ENCODE measurements around the gene RAVER1. TPM values are rescaled to one million over a fixed set of nuclear protein-coding genes. Genes with fewer than 3 reads are reported as not detected.
A peak's percentile ranks its signal among the peaks of the same experiment; 100 is the strongest.

RAVER1 gene
- total RNA-seq, 1 experiment from 2014 or later = 36.1 TPM

GRCh38 chr19:10363789-10364281 lies 30.5 kb upstream of the RAVER1 start:
- H3K9me3 Mint-ChIP-seq (ENCODE audit: unreplicated experiment) = no peaks in the 10 kb centered on the region
- intact Hi-C loops (cut with micrococcal nuclease) = no loop called here
- no peak overlapping the region for H3K4me3 Mint-ChIP-seq (ENCODE audit: unreplicated experiment)
- H3K4me1 Mint-ChIP-seq (ENCODE audit: insufficient read depth, unreplicated experiment) = no peaks in the 10 kb centered on the region
- BruUV-seq (replicated peaks) = no TSS peak
- peaks cover 67% of the 10 kb centered on the region for H3K36me3 Mint-ChIP-seq (ENCODE audit: insufficient read depth, unreplicated experiment)
- POLR2A ChIA-PET = no interaction called here
- peak; percentile 62 for DNase-seq (ENCODE audit: unreplicated experiment)
- H3K27ac Mint-ChIP-seq (ENCODE audit: low read depth, unreplicated experiment) = no peak overlapping the region
- no peak for TF ChIP-seq CTCF (IDR thresholded peaks at IDR 0.05; ENCODE audit: unreplicated experiment)
- CTCF ChIA-PET = no interaction called here
- H3K27me3 Mint-ChIP-seq (ENCODE audit: insufficient read depth, unreplicated experiment) = no peaks in the 10 kb centered on the region

- Mint-ChIP-seq H3K4me3 (ENCODE audit: unreplicated experiment) (no peak overlapping the region), H3K4me1 (ENCODE audit: insufficient read depth, unreplicated experiment) (no peaks in the 10 kb centered on the region), H3K27ac (ENCODE audit: low read depth, unreplicated experiment) (no peak overlapping the region), H3K27me3 (ENCODE audit: insufficient read depth, unreplicated experiment) (no peaks in the 10 kb centered on the region), H3K36me3 (ENCODE audit: insufficient read depth, unreplicated experiment) (peaks cover 64% of the 10 kb centered on the region), H3K9me3 (ENCODE audit: unreplicated experiment) (no peaks in the 10 kb centered on the region)
- no peak for DNase-seq (ENCODE audit: unreplicated experiment)
- CTCF ChIA-PET = no interaction called here
- intact Hi-C loops (cut with micrococcal nuclease) = no loop called here
- TF ChIP-seq CTCF (IDR thresholded peaks at IDR 0.05; ENCODE audit: unreplicated experiment) = no peak
- POLR2A ChIA-PET = no interaction called here
- BruUV-seq (replicated peaks) = no TSS peak
Measured at GRCh38 chr19:10362259-10362658, 28.9 kb upstream of the RAVER1 start.

DNA sequence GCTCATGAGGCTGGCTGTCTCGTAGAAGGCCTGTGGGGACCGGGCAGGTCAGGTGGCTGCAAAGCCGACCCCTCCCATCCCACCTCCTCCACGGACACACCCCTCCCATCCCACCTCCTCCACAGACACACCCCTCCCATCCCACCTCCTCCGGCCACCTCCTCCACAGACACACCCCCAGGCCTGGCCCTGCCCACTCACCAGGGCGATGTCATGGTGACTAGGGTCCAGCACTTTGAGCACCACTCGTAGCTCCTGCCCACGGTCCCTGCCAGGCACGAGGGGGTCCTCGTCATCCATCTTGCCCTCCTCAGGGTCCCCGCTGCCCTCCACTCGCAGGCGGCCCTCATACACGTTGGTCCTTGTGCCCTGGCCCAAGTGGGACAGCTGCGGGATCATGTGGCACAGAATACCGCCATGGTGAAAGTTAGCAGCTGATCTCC lies 28.3 kb upstream of the RAVER1 start:
- ChIA-PET POLR2A (no interaction called here), CTCF (no interaction called here)
- intact Hi-C loops (cut with micrococcal nuclease) = no loop called here
- no peak overlapping the region for H3K4me3 Mint-ChIP-seq (ENCODE audit: unreplicated experiment)
- no TSS peak for BruUV-seq (replicated peaks)
- no peaks in the 10 kb centered on the region for H3K4me1 Mint-ChIP-seq (ENCODE audit: insufficient read depth, unreplicated experiment)
- no peak overlapping the region for H3K27ac Mint-ChIP-seq (ENCODE audit: low read depth, unreplicated experiment)
- no peak for TF ChIP-seq CTCF (IDR thresholded peaks at IDR 0.05; ENCODE audit: unreplicated experiment)
- H3K27me3 Mint-ChIP-seq (ENCODE audit: insufficient read depth, unreplicated experiment) = no peaks in the 10 kb centered on the region
- H3K36me3 Mint-ChIP-seq (ENCODE audit: insufficient read depth, unreplicated experiment) = peaks cover 64% of the 10 kb centered on the region
- DNase-seq (ENCODE audit: unreplicated experiment) = no peak
- H3K9me3 Mint-ChIP-seq (ENCODE audit: unreplicated experiment) = no peaks in the 10 kb centered on the region

DNA sequence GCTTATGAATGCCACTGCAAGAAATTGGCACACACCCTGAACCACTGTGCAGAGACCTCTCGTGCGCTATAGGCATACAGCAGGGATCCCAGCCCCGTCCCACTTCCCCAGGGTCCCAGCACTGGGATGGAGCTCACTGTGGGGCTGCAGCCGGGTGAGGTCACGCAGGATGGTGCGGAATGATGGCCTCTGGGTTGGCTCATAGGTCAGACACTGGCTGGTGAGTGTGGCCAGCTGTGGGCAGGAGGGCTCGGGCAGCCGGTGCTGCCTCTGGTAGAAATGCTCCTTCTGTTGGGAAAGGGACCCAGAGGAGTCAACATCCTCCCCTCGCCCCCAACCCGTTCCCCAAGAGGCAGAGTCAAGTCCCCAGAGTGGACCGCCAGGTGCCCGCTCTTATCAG lies 23.1 kb upstream of the RAVER1 start:
- Mint-ChIP-seq H3K9me3 (ENCODE audit: unreplicated experiment) (no peaks in the 10 kb centered on the region), H3K4me1 (ENCODE audit: insufficient read depth, unreplicated experiment) (no peaks in the 10 kb centered on the region), H3K27ac (ENCODE audit: low read depth, unreplicated experiment) (no peak overlapping the region), H3K36me3 (ENCODE audit: insufficient read depth, unreplicated experiment) (peaks cover 60% of the 10 kb centered on the region), H3K27me3 (ENCODE audit: insufficient read depth, unreplicated experiment) (no peaks in the 10 kb centered on the region), H3K4me3 (ENCODE audit: unreplicated experiment) (no peak overlapping the region)
- BruUV-seq (replicated peaks) = no TSS peak
- no peak for TF ChIP-seq CTCF (IDR thresholded peaks at IDR 0.05; ENCODE audit: unreplicated experiment)
- CTCF ChIA-PET = no interaction called here
- POLR2A ChIA-PET = no interaction called here
- intact Hi-C loops (cut with micrococcal nuclease) = no loop called here
- no peak for DNase-seq (ENCODE audit: unreplicated experiment)

Measured in MCF 10A (cell line).